Smooth muscle cell (in vitro differentiated cells): ENCODE results near the gene DUSP19. TPM values are rescaled to one million over a fixed set of nuclear protein-coding genes. Genes with fewer than 3 reads are reported as not detected.

Source experiments
- DNase-seq: peaks from one replicate; lab custom pipeline; 2025; ENCODE audit not compliant: unreplicated experiment; lab: John Stamatoyannopoulos, UW
- H2AFZ ChIP-seq: fragments of 200-600 bp; sonication (generic); 2 replicates; pipeline ENCODE4 v1.6.0; 2016; ENCODE audit warnings: antibody characterized with exemption, low read depth, mild to moderate bottlenecking
- H3F3A ChIP-seq: fragments of 200-600 bp; sonication (generic); 2 replicates; pipeline ENCODE4 v1.6.0; 2017; ENCODE audit warnings: antibody characterized with exemption, low read depth
- H3K27ac ChIP-seq: fragments of 200-600 bp; sonication (generic); 2 replicates; pipeline ENCODE4 v1.5.1; 2016; ENCODE audit warnings: low read depth, mild to moderate bottlenecking
- H3K27me3 ChIP-seq: fragments of 200-600 bp; sonication (generic); 2 replicates; pipeline ENCODE4 v1.6.1; 2016; ENCODE audit warnings: low read depth, mild to moderate bottlenecking
- H3K36me3 ChIP-seq: fragments of 200-600 bp; sonication (generic); 2 replicates; pipeline ENCODE4 v1.5.1; 2016; ENCODE audit warnings: low read depth
- H3K4me1 ChIP-seq: fragments of 200-600 bp; sonication (generic); 2 replicates; pipeline ENCODE4 v1.5.1; 2016; ENCODE audit warnings: low read depth
- H3K4me2 ChIP-seq: fragments of 200-600 bp; sonication (generic); 2 replicates; pipeline ENCODE4 v1.6.0; 2016; ENCODE audit warnings: mild to moderate bottlenecking
- H3K4me3 ChIP-seq: fragments of 200-600 bp; sonication (generic); 2 replicates; pipeline ENCODE4 v1.5.1; 2016; ENCODE audit warnings: mild to moderate bottlenecking
- H3K79me2 ChIP-seq: fragments of 200-600 bp; sonication (generic); 2 replicates; pipeline ENCODE4 v1.6.0; 2016; ENCODE audit warnings: low read depth, mild to moderate bottlenecking
- H3K9ac ChIP-seq: fragments of 200-600 bp; sonication (generic); 2 replicates; pipeline ENCODE4 v1.6.0; 2016; ENCODE audit warnings: low read depth
- H3K9me3 ChIP-seq: fragments of 200-600 bp; sonication (generic); replicated peaks from 2 replicates; pipeline ENCODE4 v1.5.1; 2016; ENCODE audit warnings: low read depth
- H4K20me1 ChIP-seq: fragments of 200-600 bp; sonication (generic); 2 replicates; pipeline ENCODE4 v1.6.0; 2016; ENCODE audit warnings: low read depth
- CTCF ChIP-seq: fragments of 200-600 bp; sonication (generic); IDR thresholded peaks from 2 replicates; pipeline ENCODE4 v1.5.1; 2017; ENCODE audit warnings: borderline replicate concordance, mild to moderate bottlenecking, antibody characterized with exemption; ENCODE audit not compliant: insufficient read depth, poor library complexity, severe bottlenecking
- WGBS: methylation state at CpG from one replicate; pipeline ENCODE4 v1.1.7; 2016; ENCODE audit warnings: low lambda C conversion rate; 5-methylcytosine and 5-hydroxymethylcytosine counted together
- polyA plus RNA-seq: library from polyadenylated mRNA; unstranded; fragments of >200 nt; fragmentation: Nextera tagmentation; extraction: Ambion mirVana; gene quantifications from 2 replicates; pipeline ENCODE4 v1.2.1, GENCODE V29; 2016
- total RNA-seq: library from RNA; depleted of rRNA; stranded (reverse); fragments of >200 nt; gene quantifications from 2 replicates; pipeline ENCODE4 v1.2.3, GENCODE V29; 2014

The DUSP19 gene
- total and polyA plus RNA-seq, 2 experiments from 2014 or later, result 0.70 to 1.2 TPM

- WGBS, result 71% methylated on average over 4 of the region's 4 CpGs
- TF ChIP-seq CTCF, result no peak
- Histone ChIP-seq H3K4me3 (no peak overlapping the region), H3K4me1 (no peaks in the 10 kb centered on the region), H3K36me3 (no peaks in the 10 kb centered on the region), H3F3A (no peaks in the 10 kb centered on the region), H3K79me2 (no peaks in the 10 kb centered on the region), H3K27ac (no peak overlapping the region), H4K20me1 (no peaks in the 10 kb centered on the region), H2AFZ (no peak overlapping the region), H3K27me3 (no peaks in the 10 kb centered on the region), H3K9me3 (no peaks in the 10 kb centered on the region), H3K4me2 (no peak overlapping the region), H3K9ac (no peak overlapping the region)
- no peak for DNase-seq
Observed at GRCh38 chr2:183105402-183106134, 27.0 kb downstream of the DUSP19 start.

DNA sequence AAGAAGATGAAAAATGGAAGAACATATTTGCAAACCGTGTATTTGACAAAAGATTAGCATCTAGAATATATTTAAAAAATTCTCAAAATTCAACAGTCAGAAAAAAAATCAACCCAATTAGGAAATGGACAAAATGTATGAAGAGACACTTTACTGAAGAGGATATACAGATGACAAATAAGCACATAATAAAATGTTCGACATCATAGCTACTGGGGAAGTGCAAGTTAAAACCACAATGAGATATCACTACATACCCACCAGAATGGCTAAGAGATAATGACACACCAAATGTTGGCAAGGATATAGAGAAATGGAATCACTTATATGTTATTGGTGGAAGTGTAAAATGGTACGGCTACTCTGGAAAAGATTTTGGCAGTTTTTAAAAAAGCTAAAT, 34.0 kb downstream of the DUSP19 start:
- TF ChIP-seq CTCF, result no peak
- H3K27ac ChIP-seq, result no peak overlapping the region
- no peaks in the 10 kb centered on the region for H3K27me3 ChIP-seq
- no peak overlapping the region for H3K9ac ChIP-seq
- H3K9me3 ChIP-seq, result no peaks in the 10 kb centered on the region
- H3K36me3 ChIP-seq, result no peaks in the 10 kb centered on the region
- no peak for DNase-seq
- WGBS, result 92% methylated on average over 3 of the region's 3 CpGs
- H3K79me2 ChIP-seq, result no peaks in the 10 kb centered on the region
- no peaks in the 10 kb centered on the region for H3K4me1 ChIP-seq
- no peak overlapping the region for H3K4me3 ChIP-seq
- no peaks in the 10 kb centered on the region for H3F3A ChIP-seq
- no peak overlapping the region for H3K4me2 ChIP-seq
- no peaks in the 10 kb centered on the region for H4K20me1 ChIP-seq
- no peak overlapping the region for H2AFZ ChIP-seq

DNA sequence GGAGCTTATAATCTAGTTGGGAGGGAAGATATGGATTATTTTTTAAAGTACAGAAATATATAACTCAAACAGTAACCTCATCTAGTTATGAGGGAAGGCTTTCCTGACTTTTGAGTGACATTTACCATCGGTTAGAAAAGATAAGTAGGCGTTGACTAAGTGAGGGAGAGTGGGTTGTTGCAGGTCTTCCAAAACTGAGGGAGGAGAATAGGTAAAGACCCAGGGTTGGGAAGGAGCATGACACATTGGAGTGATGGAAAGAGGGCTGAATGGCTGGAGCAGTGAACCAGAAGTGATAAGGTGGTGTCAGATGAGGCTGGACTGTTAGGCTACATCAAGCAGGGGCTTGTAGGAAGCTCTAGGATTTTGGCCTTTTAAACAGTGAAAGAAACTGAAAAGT, 35.1 kb downstream of the DUSP19 start:
- Histone ChIP-seq H3K4me3 (no peak overlapping the region), H3K27ac (no peak overlapping the region), H3F3A (no peaks in the 10 kb centered on the region), H3K4me1 (no peaks in the 10 kb centered on the region), H3K9me3 (no peaks in the 10 kb centered on the region), H3K27me3 (no peaks in the 10 kb centered on the region), H3K9ac (no peak overlapping the region), H3K79me2 (no peaks in the 10 kb centered on the region), H4K20me1 (no peaks in the 10 kb centered on the region), H3K36me3 (no peaks in the 10 kb centered on the region), H2AFZ (no peak overlapping the region), H3K4me2 (no peak overlapping the region)
- no peak for TF ChIP-seq CTCF
- DNase-seq, result no peak
- 79% methylated on average over 2 of the region's 2 CpGs for WGBS

DNA sequence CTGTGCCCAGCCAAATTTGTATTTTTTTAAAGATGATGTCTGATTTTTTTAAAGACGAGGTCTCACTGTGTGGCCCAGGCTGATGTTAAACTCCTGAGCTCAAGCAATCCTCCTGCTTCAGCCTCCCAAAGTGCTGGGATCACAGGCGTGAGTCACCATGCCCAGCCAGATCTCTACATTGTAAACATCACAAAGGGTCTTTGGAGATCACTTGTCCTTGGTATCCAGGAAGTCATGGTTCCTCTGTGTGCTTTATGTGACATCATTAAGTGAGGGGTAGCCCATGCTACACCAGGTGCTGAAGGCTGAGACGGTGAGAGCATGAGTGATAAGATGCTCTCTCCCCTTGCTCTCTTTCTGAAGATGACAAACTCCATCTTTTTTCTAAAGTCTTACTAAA, 38.7 kb downstream of the DUSP19 start:
- H3K27me3 ChIP-seq, result no peaks in the 10 kb centered on the region
- H3K36me3 ChIP-seq, result no peaks in the 10 kb centered on the region
- no peaks in the 10 kb centered on the region for H3K79me2 ChIP-seq
- H3K9ac ChIP-seq, result no peak overlapping the region
- no peaks in the 10 kb centered on the region for H3F3A ChIP-seq
- H3K4me3 ChIP-seq, result no peak overlapping the region
- WGBS, result 85% methylated on average over 3 of the region's 3 CpGs
- no peak overlapping the region for H3K27ac ChIP-seq
- H3K4me1 ChIP-seq, result no peaks in the 10 kb centered on the region
- H3K4me2 ChIP-seq, result no peak overlapping the region
- no peak for TF ChIP-seq CTCF
- no peaks in the 10 kb centered on the region for H4K20me1 ChIP-seq
- DNase-seq, result no peak
- no peak overlapping the region for H2AFZ ChIP-seq
- H3K9me3 ChIP-seq, result no peaks in the 10 kb centered on the region
